ENCODE measurements around the gene USH1C.

USH1C gene

GRCh38 chr11:17571431-17572358 lies 27.5 kb upstream of the USH1C start:
- DNase-seq: no peak

GRCh38 chr11:17570034-17570433 lies 25.8 kb upstream of the USH1C start:
- DNase-seq: no peak

GRCh38 chr11:17568944-17569343 lies 24.7 kb upstream of the USH1C start:
- no peak for DNase-seq

GRCh38 chr11:17564687-17565042 lies 20.4 kb upstream of the USH1C start:
- no peak for DNase-seq

- no peak for DNase-seq
Observed at GRCh38 chr11:17563961-17564686, 19.9 kb upstream of the USH1C start.

GRCh38 chr11:17563231-17563646 lies 19.0 kb upstream of the USH1C start:
- DNase-seq: no peak

- no peak for DNase-seq
Observed at GRCh38 chr11:17561526-17561925, 17.3 kb upstream of the USH1C start.

- no peak for DNase-seq
Observed at GRCh38 chr11:17561111-17561415, 16.8 kb upstream of the USH1C start.

GRCh38 chr11:17560281-17561110 lies 16.3 kb upstream of the USH1C start:
- no peak for DNase-seq

GRCh38 chr11:17559341-17560087 lies 15.3 kb upstream of the USH1C start:
- no peak for DNase-seq

- no peak for DNase-seq
Observed at GRCh38 chr11:17558916-17559315, 14.7 kb upstream of the USH1C start.

- DNase-seq: no peak
Observed at GRCh38 chr11:17558025-17558780, 14.0 kb upstream of the USH1C start.

- no peak for DNase-seq
Observed at GRCh38 chr11:17556999-17557398, 12.8 kb upstream of the USH1C start.

GRCh38 chr11:17554487-17554886 lies 10.3 kb upstream of the USH1C start:
- no peak for DNase-seq

GRCh38 chr11:17553249-17553546 lies 9.0 kb upstream of the USH1C start:
- no peak for DNase-seq

GRCh38 chr11:17552392-17553248 lies 8.4 kb upstream of the USH1C start:
- no peak for DNase-seq

GRCh38 chr11:17552041-17552355 lies 7.8 kb upstream of the USH1C start:
- no peak for DNase-seq

- DNase-seq: no peak
Observed at GRCh38 chr11:17551347-17552040, 7.3 kb upstream of the USH1C start.

- DNase-seq: no peak
Observed at GRCh38 chr11:17550450-17551346, 6.5 kb upstream of the USH1C start.
